ENCODE measurements around the gene THSD4. TPM values are rescaled to one million over a fixed set of nuclear protein-coding genes. Genes with fewer than 3 reads are reported as not detected.

Gene THSD4
- total and polyA plus RNA-seq, 2 of the 8 experiments (the other 6 are each of a cell fraction or from before 2014, with no cell fraction given): 2.5 to 6.2 TPM

- TF ChIP-seq SUZ12 (IDR thresholded peaks at IDR 0.05; ENCODE audit: low read length) (no peak), JUN (IDR thresholded peaks at IDR 0.05; ENCODE audit: low read depth, low read length) (no peak)
These were observed 358.5 kb downstream of the THSD4 start (continued) for GRCh38 chr15:71473751-71474150.

Measured in H1 (cell line).